Stimulated activated memory B cell treated with anti-CD40 and anti-IgM and Interleukin-4, amounts not matched to agents 10 μg/mL and 1 μg/mL and 100 μg/mL, for 72 hours (primary cell): Measurements from ENCODE around the gene ADM2.

Source experiments
- ATAC-seq: fragments of 150-1000 bp; cut with Tn5 transposase; 2 replicates; pipeline ENCODE4 v1.10.0; 2021
- H3K27ac Mint-ChIP-seq: one replicate; pipeline ENCODE4 v1.8.0; 2022; ENCODE audit warnings: mild to moderate bottlenecking, mixed read lengths
- H3K27me3 Mint-ChIP-seq: one replicate; pipeline ENCODE4 v1.8.0; 2022; ENCODE audit warnings: mixed read lengths
- H3K36me3 Mint-ChIP-seq: one replicate; pipeline ENCODE4 v1.8.0; 2022; ENCODE audit warnings: mixed read lengths
- H3K4me1 Mint-ChIP-seq: one replicate; pipeline ENCODE4 v1.8.0; 2022; ENCODE audit warnings: mixed read lengths
- H3K4me3 Mint-ChIP-seq: one replicate; pipeline ENCODE4 v1.8.0; 2022; ENCODE audit warnings: mild to moderate bottlenecking, moderate library complexity, mixed read lengths
- H3K9me3 Mint-ChIP-seq: one replicate; pipeline ENCODE4 v1.8.0; 2022; ENCODE audit warnings: mixed read lengths

ADM2 gene

GRCh38 chr22:50456466-50457234, 24.7 kb upstream of the ADM2 start:
- ATAC-seq = peak; percentile 24
- H3K27me3 Mint-ChIP-seq = no peaks in the 10 kb centered on the region
- H3K4me1 Mint-ChIP-seq = peaks cover 13% of the 10 kb centered on the region
- no peak overlapping the region for H3K4me3 Mint-ChIP-seq
- H3K36me3 Mint-ChIP-seq = peaks cover 66% of the 10 kb centered on the region
- no peaks in the 10 kb centered on the region for H3K9me3 Mint-ChIP-seq
- H3K27ac Mint-ChIP-seq = no peak overlapping the region

GRCh38 chr22:50459016-50459415, 22.3 kb upstream of the ADM2 start:
- peaks cover 75% of the 10 kb centered on the region for H3K36me3 Mint-ChIP-seq
- ATAC-seq = no peak

GRCh38 chr22:50459496-50460140, 21.7 kb upstream of the ADM2 start:
- no peaks in the 10 kb centered on the region for H3K9me3 Mint-ChIP-seq
- no peaks in the 10 kb centered on the region for H3K27me3 Mint-ChIP-seq
- peaks cover 13% of the 10 kb centered on the region for H3K4me1 Mint-ChIP-seq
- no peak for ATAC-seq
- H3K27ac Mint-ChIP-seq = no peak overlapping the region
- no peak overlapping the region for H3K4me3 Mint-ChIP-seq
- peaks cover 75% of the 10 kb centered on the region for H3K36me3 Mint-ChIP-seq

More at GRCh38 chr22:50459016-50459415, 22.3 kb upstream of the ADM2 start:
- H3K9me3 Mint-ChIP-seq = no peaks in the 10 kb centered on the region
- no peaks in the 10 kb centered on the region for H3K27me3 Mint-ChIP-seq
- no peak overlapping the region for H3K4me3 Mint-ChIP-seq
- H3K4me1 Mint-ChIP-seq = peaks cover 7% of the 10 kb centered on the region
- peak overlapping the region; percentile 20 for H3K27ac Mint-ChIP-seq

GRCh38 chr22:50460938-50461337, 20.4 kb upstream of the ADM2 start:
- H3K27me3 Mint-ChIP-seq = no peaks in the 10 kb centered on the region
- H3K9me3 Mint-ChIP-seq = no peaks in the 10 kb centered on the region
- H3K36me3 Mint-ChIP-seq = peaks cover 78% of the 10 kb centered on the region
- no peak overlapping the region for H3K4me3 Mint-ChIP-seq
- no peak for ATAC-seq
- H3K4me1 Mint-ChIP-seq = peaks cover 13% of the 10 kb centered on the region
- no peak overlapping the region for H3K27ac Mint-ChIP-seq

- no peak for ATAC-seq
- Mint-ChIP-seq H3K27me3 (no peaks in the 10 kb centered on the region), H3K9me3 (no peaks in the 10 kb centered on the region), H3K4me3 (no peak overlapping the region), H3K4me1 (peaks cover 17% of the 10 kb centered on the region), H3K27ac (no peak overlapping the region), H3K36me3 (peaks cover 84% of the 10 kb centered on the region)
Measured at GRCh38 chr22:50461536-50461935, 19.8 kb upstream of the ADM2 start.

- no peak overlapping the region for H3K27ac Mint-ChIP-seq
- H3K9me3 Mint-ChIP-seq = no peaks in the 10 kb centered on the region
- no peaks in the 10 kb centered on the region for H3K27me3 Mint-ChIP-seq
- ATAC-seq = no peak
- H3K4me1 Mint-ChIP-seq = peaks cover 22% of the 10 kb centered on the region
- H3K36me3 Mint-ChIP-seq = peaks cover 85% of the 10 kb centered on the region
- H3K4me3 Mint-ChIP-seq = no peak overlapping the region
Measured at GRCh38 chr22:50461979-50462540, 19.3 kb upstream of the ADM2 start.

- Mint-ChIP-seq H3K27ac (peak overlapping the region; percentile 30), H3K4me3 (no peak overlapping the region), H3K27me3 (no peaks in the 10 kb centered on the region), H3K36me3 (peaks cover 80% of the 10 kb centered on the region), H3K4me1 (peaks cover 25% of the 10 kb centered on the region), H3K9me3 (no peaks in the 10 kb centered on the region)
- ATAC-seq = no peak
Measured at GRCh38 chr22:50463188-50463900, 18.0 kb upstream of the ADM2 start.

- no peaks in the 10 kb centered on the region for H3K27me3 Mint-ChIP-seq
- ATAC-seq = no peak
- H3K9me3 Mint-ChIP-seq = no peaks in the 10 kb centered on the region
- H3K4me1 Mint-ChIP-seq = peaks cover 33% of the 10 kb centered on the region
- H3K27ac Mint-ChIP-seq = no peak overlapping the region
- H3K4me3 Mint-ChIP-seq = no peak overlapping the region
- H3K36me3 Mint-ChIP-seq = peaks cover 74% of the 10 kb centered on the region
Measured at GRCh38 chr22:50464451-50464850, 16.9 kb upstream of the ADM2 start.

- H3K27ac Mint-ChIP-seq = no peak overlapping the region
- no peaks in the 10 kb centered on the region for H3K27me3 Mint-ChIP-seq
- ATAC-seq = no peak
- peaks cover 42% of the 10 kb centered on the region for H3K4me1 Mint-ChIP-seq
- H3K9me3 Mint-ChIP-seq = no peaks in the 10 kb centered on the region
- H3K4me3 Mint-ChIP-seq = no peak overlapping the region
- peaks cover 70% of the 10 kb centered on the region for H3K36me3 Mint-ChIP-seq
Measured at GRCh38 chr22:50465066-50465930, 16.0 kb upstream of the ADM2 start.

- H3K4me1 Mint-ChIP-seq = peaks cover 62% of the 10 kb centered on the region
Measured at GRCh38 chr22:50467341-50467740, 14.0 kb upstream of the ADM2 start.

GRCh38 chr22:50467773-50468440, 13.4 kb upstream of the ADM2 start:
- Mint-ChIP-seq H3K27ac (peak overlapping the region; percentile 97), H3K4me3 (no peak overlapping the region), H3K36me3 (peaks cover 52% of the 10 kb centered on the region), H3K9me3 (no peaks in the 10 kb centered on the region), H3K27me3 (no peaks in the 10 kb centered on the region), H3K4me1 (peaks cover 68% of the 10 kb centered on the region)
- no peak for ATAC-seq

More at GRCh38 chr22:50467341-50467740, 14.0 kb upstream of the ADM2 start:
- Mint-ChIP-seq H3K9me3 (no peaks in the 10 kb centered on the region), H3K27me3 (no peaks in the 10 kb centered on the region), H3K4me3 (no peak overlapping the region), H3K27ac (peak overlapping the region; percentile 97), H3K36me3 (peaks cover 54% of the 10 kb centered on the region)
- ATAC-seq = no peak

GRCh38 chr22:50468626-50469025, 12.7 kb upstream of the ADM2 start:
- no peak for ATAC-seq
- Mint-ChIP-seq H3K4me1 (peaks cover 75% of the 10 kb centered on the region), H3K27ac (peak overlapping the region; percentile 97), H3K27me3 (no peaks in the 10 kb centered on the region), H3K4me3 (peak overlapping the region; percentile 64), H3K36me3 (peaks cover 50% of the 10 kb centered on the region), H3K9me3 (no peaks in the 10 kb centered on the region)

- Mint-ChIP-seq H3K36me3 (peaks cover 40% of the 10 kb centered on the region), H3K27me3 (no peaks in the 10 kb centered on the region), H3K4me3 (peak overlapping the region; percentile 64), H3K9me3 (no peaks in the 10 kb centered on the region), H3K27ac (peak overlapping the region; percentile 97), H3K4me1 (peaks cover 75% of the 10 kb centered on the region)
- peak; percentile 91 for ATAC-seq
Measured at GRCh38 chr22:50469377-50470305, 11.7 kb upstream of the ADM2 start.
